C4-2B (cell line): ENCODE data around the gene ITGA11.

ENCODE experiments used
- ZFX ChIP-seq: fragments of 450-650 bp; IDR thresholded peaks from 2 replicates; pipeline ENCODE4 v1.6.1; 2017
- TF ChIP-seq, protein P1 (sequence below): fragments of 450-650 bp; conservative IDR thresholded peaks from 2 replicates; pipeline ENCODE4 v1.5.1; 2017; ENCODE audit warnings: mild to moderate bottlenecking

DNA sequence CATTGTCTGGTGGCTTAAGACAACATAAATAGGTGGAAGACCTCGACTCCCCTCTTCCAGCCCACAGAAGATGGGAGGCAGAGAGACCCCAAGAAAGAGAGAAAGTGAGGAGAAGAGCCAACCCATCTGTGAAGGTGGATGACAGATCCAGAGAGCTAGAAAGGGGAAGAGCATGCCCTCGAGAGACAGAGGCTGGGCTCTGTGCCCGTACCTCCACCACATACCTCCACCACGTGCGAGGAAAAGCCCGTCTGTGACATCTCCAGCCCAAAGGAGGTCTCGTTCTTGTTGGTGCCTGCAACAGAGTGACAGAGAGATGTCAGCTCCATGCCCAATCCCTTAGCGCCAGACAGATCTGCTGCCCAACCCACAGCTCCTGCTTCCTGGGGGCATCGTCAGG lies 83.4 kb downstream of the ITGA11 start:
- TF ChIP-seq, protein P1, sequence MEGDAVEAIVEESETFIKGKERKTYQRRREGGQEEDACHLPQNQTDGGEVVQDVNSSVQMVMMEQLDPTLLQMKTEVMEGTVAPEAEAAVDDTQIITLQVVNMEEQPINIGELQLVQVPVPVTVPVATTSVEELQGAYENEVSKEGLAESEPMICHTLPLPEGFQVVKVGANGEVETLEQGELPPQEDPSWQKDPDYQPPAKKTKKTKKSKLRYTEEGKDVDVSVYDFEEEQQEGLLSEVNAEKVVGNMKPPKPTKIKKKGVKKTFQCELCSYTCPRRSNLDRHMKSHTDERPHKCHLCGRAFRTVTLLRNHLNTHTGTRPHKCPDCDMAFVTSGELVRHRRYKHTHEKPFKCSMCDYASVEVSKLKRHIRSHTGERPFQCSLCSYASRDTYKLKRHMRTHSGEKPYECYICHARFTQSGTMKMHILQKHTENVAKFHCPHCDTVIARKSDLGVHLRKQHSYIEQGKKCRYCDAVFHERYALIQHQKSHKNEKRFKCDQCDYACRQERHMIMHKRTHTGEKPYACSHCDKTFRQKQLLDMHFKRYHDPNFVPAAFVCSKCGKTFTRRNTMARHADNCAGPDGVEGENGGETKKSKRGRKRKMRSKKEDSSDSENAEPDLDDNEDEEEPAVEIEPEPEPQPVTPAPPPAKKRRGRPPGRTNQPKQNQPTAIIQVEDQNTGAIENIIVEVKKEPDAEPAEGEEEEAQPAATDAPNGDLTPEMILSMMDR: no peak
- no peak for TF ChIP-seq ZFX
